Measurements from ENCODE around the gene ZIC2. TPM values are rescaled to one million over a fixed set of nuclear protein-coding genes. Genes with fewer than 3 reads are reported as not detected.
"Not testable (repeated sequence)": the region's sequence is repeated elsewhere in the genome, so short reads cannot be mapped to it uniquely, and the experiment has no call there.

Gene ZIC2
- polyA plus RNA-seq, 4 donors, result 0.04 TPM; not detected in 3

DNA sequence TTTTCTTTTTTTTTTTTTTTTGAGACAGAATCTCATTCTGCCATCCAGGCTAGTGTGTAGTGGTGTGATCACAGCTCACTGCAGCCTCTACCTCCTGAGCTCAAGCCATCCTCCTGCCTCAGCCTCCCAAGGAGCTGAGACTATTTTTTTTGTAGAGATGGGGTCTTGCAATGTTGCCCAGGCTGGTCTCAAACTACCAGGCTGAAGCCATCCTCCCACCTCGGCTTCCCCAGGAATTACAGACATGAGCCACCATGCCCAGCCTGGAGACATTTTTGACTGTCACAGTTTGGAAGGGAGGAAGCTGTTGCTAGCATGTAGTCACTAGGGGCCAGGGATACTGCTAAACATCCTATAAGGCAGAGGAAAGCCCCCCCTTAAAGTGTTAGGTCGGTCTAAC is 33.9 kb upstream of the ZIC2 start:
- H3K36me3 ChIP-seq (ENCODE audit: control insufficient read depth in 3 of 3, insufficient read depth in 2 of 3, low read depth in 1 of 3, low read length in 3 of 3), result no peaks in the 10 kb centered on the region
- FAIRE-seq (no peak), DNase-seq (no peak)
- no peak overlapping the region for H3K4me3 ChIP-seq (ENCODE audit: low read depth in 1 of 3, low read length in 3 of 3)
- no peaks in the 10 kb centered on the region for H3K9me3 ChIP-seq (ENCODE audit: control insufficient read depth in 2 of 2, insufficient read depth in 1 of 2, low read depth in 1 of 2, low read length in 1 of 2)
- no peak overlapping the region for H3K27ac ChIP-seq (ENCODE audit: low read depth in 1 of 3, low read length in 2 of 3)
- peaks cover 0 to 64% (median 20%) of the 10 kb centered on the region in 3 donors for H3K27me3 ChIP-seq (ENCODE audit: control insufficient read depth in 3 of 3, insufficient read depth in 3 of 3, low read length in 3 of 3)
- H3K4me1 ChIP-seq (ENCODE audit: control insufficient read depth in 3 of 3, insufficient read depth in 2 of 3, low read depth in 1 of 3, low read length in 2 of 3), result no peaks in the 10 kb centered on the region
- WGBS, 3 donors, result 82 to 91% (median 83%) methylated on average over 2 of the region's 2 CpGs

- H3K27me3 ChIP-seq (ENCODE audit: control insufficient read depth in 3 of 3, insufficient read depth in 3 of 3, low read length in 3 of 3), result peaks cover 0 to 72% (median 20%) of the 10 kb centered on the region in 3 donors
- no peaks in the 10 kb centered on the region for H3K4me1 ChIP-seq (ENCODE audit: control insufficient read depth in 3 of 3, insufficient read depth in 2 of 3, low read depth in 1 of 3, low read length in 2 of 3)
- H3K36me3 ChIP-seq (ENCODE audit: control insufficient read depth in 3 of 3, insufficient read depth in 2 of 3, low read depth in 1 of 3, low read length in 3 of 3), result no peaks in the 10 kb centered on the region
These were observed 33.2 kb upstream of the ZIC2 start for GRCh38 chr13:99948411-99948810.

DNA sequence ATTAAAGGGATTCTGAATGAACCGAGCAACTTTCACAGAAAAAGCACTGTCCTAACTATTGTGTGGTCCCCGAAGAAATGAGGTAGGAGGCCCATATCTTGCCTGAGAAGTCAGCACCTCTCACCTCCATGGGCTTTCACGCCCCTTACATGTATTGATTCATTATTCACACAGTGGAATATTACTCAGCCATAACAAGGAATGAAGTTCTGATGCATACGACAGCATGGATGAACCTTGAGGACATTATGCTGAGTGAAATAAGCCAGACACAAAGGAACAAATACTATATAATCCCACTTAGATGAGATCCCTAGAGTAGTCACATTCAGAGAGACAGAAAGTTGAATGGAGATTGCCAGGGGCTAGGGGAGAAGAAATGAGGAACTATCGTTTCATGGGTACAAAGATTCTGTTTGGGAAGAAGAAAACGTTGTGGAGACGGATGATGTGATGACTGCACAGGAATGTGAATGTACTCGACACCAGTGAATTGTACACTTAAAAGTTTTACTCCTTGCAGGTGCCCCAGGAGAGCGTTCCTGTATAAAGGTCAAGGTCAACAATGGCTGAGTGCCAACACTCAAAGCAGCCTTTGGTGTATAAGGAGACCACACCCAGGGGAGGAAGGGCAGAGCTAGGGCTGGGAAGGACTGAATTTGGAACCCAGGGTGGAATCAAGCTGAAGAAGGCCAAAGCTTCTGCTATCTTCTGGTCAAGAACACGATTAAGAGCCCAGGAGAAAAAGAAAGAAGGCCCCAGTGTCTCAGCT is 32.5 kb upstream of the ZIC2 start:
- WGBS, 3 donors, result 44 to 65% (median 54%) methylated on average over 10 of the region's 10 CpGs
- no peak overlapping the region for H3K27ac ChIP-seq (ENCODE audit: low read depth in 1 of 3, low read length in 2 of 3)
- no peaks in the 10 kb centered on the region for H3K36me3 ChIP-seq (ENCODE audit: control insufficient read depth in 3 of 3, insufficient read depth in 2 of 3, low read depth in 1 of 3, low read length in 3 of 3)
- H3K4me3 ChIP-seq (ENCODE audit: low read depth in 1 of 3, low read length in 3 of 3), result no peak overlapping the region
- no peaks in the 10 kb centered on the region for H3K9me3 ChIP-seq (ENCODE audit: control insufficient read depth in 2 of 2, insufficient read depth in 1 of 2, low read depth in 1 of 2, low read length in 1 of 2)
- DNase-seq, result peak in 1 of 2 donors; percentile 40
- H3K27me3 ChIP-seq (ENCODE audit: control insufficient read depth in 3 of 3, insufficient read depth in 3 of 3, low read length in 3 of 3), result peaks cover 0 to 78% (median 20%) of the 10 kb centered on the region in 3 donors
- no peak for FAIRE-seq
- no peaks in the 10 kb centered on the region for H3K4me1 ChIP-seq (ENCODE audit: control insufficient read depth in 3 of 3, insufficient read depth in 2 of 3, low read depth in 1 of 3, low read length in 2 of 3)

More at GRCh38 chr13:99948411-99948810, 33.2 kb upstream of the ZIC2 start:
- DNase-seq, result no peak
- no peaks in the 10 kb centered on the region for H3K9me3 ChIP-seq (ENCODE audit: control insufficient read depth in 2 of 2, insufficient read depth in 1 of 2, low read depth in 1 of 2, low read length in 1 of 2)
- WGBS, 3 donors, result 75 to 85% (median 80%) methylated on average over 4 of the region's 4 CpGs
- no peak for FAIRE-seq
- no peak overlapping the region for H3K4me3 ChIP-seq (ENCODE audit: low read depth in 1 of 3, low read length in 3 of 3)
- no peak overlapping the region for H3K27ac ChIP-seq (ENCODE audit: low read depth in 1 of 3, low read length in 2 of 3)

GRCh38 chr13:99949679-99950413 is 31.7 kb upstream of the ZIC2 start:
- H3K36me3 ChIP-seq (ENCODE audit: control insufficient read depth in 3 of 3, insufficient read depth in 2 of 3, low read depth in 1 of 3, low read length in 3 of 3), result no peaks in the 10 kb centered on the region
- no peaks in the 10 kb centered on the region for H3K9me3 ChIP-seq (ENCODE audit: control insufficient read depth in 2 of 2, insufficient read depth in 1 of 2, low read depth in 1 of 2, low read length in 1 of 2)
- WGBS, 3 donors, result 50 to 61% (median 60%) methylated on average over 8 of the region's 8 CpGs
- H3K27ac ChIP-seq (ENCODE audit: low read depth in 1 of 3, low read length in 2 of 3), result no peak overlapping the region
- no peak for FAIRE-seq
- H3K27me3 ChIP-seq (ENCODE audit: control insufficient read depth in 3 of 3, insufficient read depth in 3 of 3, low read length in 3 of 3), result peaks cover 0 to 82% (median 19%) of the 10 kb centered on the region in 3 donors
- H3K4me3 ChIP-seq (ENCODE audit: low read depth in 1 of 3, low read length in 3 of 3), result no peak overlapping the region
- H3K4me1 ChIP-seq (ENCODE audit: control insufficient read depth in 3 of 3, insufficient read depth in 2 of 3, low read depth in 1 of 3, low read length in 2 of 3), result no peaks in the 10 kb centered on the region
- DNase-seq, result no peak

- FAIRE-seq; H3K4me3 ChIP-seq (ENCODE audit: low read depth in 1 of 3, low read length in 3 of 3); H3K36me3 ChIP-seq (ENCODE audit: control insufficient read depth in 3 of 3, insufficient read depth in 2 of 3, low read depth in 1 of 3, low read length in 3 of 3); DNase-seq; H3K27ac ChIP-seq (ENCODE audit: low read depth in 1 of 3, low read length in 2 of 3); H3K9me3 ChIP-seq (ENCODE audit: control insufficient read depth in 2 of 2, insufficient read depth in 1 of 2, low read depth in 1 of 2, low read length in 1 of 2): not testable (repeated sequence)
- Histone ChIP-seq H3K27me3 (ENCODE audit: control insufficient read depth in 3 of 3, insufficient read depth in 3 of 3, low read length in 3 of 3) (peaks cover 3 to 90% (median 36%) of the 10 kb centered on the region in 3 donors), H3K4me1 (ENCODE audit: control insufficient read depth in 3 of 3, insufficient read depth in 2 of 3, low read depth in 1 of 3, low read length in 2 of 3) (peaks cover 2 to 12% (median 2%) of the 10 kb centered on the region in 3 donors)
- 85 to 100% (median 89%) methylated on average over 1 of the region's 1 CpG for WGBS, 3 donors
These were observed 29.9 kb upstream of the ZIC2 start for GRCh38 chr13:99951666-99952065.

DNA sequence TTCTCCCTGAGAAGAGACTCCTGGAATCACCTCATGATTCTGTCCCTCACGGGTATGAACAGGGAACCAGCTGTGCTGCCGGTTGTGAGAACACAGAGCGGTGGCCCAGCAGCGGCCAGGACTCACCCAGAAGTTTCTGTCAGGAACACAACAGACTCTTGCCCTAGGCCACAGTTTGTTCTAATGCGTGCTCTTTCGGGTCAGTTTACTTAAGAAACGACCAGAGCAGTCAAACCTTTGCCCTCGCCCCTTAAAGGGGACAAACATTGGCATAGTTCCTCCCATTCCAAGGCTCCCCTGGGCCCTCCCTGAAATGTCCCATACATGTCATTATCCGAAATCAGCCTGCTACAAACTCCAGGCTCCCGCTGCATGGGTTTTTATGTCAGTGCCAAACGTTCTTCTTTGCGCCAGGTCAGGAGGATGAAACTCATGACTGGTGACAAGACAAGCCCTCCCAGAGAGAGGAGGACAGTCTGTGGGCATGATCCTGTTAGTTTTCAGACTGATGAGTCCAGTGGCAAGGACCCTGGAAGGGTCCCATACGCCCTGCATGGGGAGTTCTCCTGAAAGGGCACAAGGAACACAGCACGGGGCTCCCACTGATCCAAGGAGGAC is 28.3 kb upstream of the ZIC2 start:
- DNase-seq (no peak), FAIRE-seq (no peak)
- WGBS, 3 donors, result 41 to 60% (median 59%) methylated on average over 14 of the region's 14 CpGs
- Histone ChIP-seq H3K4me3 (ENCODE audit: low read depth in 1 of 3, low read length in 3 of 3) (no peak overlapping the region), H3K4me1 (ENCODE audit: control insufficient read depth in 3 of 3, insufficient read depth in 2 of 3, low read depth in 1 of 3, low read length in 2 of 3) (peaks cover 2 to 13% (median 3%) of the 10 kb centered on the region in 3 donors), H3K36me3 (ENCODE audit: control insufficient read depth in 3 of 3, insufficient read depth in 2 of 3, low read depth in 1 of 3, low read length in 3 of 3) (no peaks in the 10 kb centered on the region), H3K9me3 (ENCODE audit: control insufficient read depth in 2 of 2, insufficient read depth in 1 of 2, low read depth in 1 of 2, low read length in 1 of 2) (no peaks in the 10 kb centered on the region), H3K27me3 (ENCODE audit: control insufficient read depth in 3 of 3, insufficient read depth in 3 of 3, low read length in 3 of 3) (peaks cover 6 to 93% (median 43%) of the 10 kb centered on the region in 3 donors), H3K27ac (ENCODE audit: low read depth in 1 of 3, low read length in 2 of 3) (no peak overlapping the region)

GRCh38 chr13:99955107-99955746 is 26.4 kb upstream of the ZIC2 start:
- H3K36me3 ChIP-seq (ENCODE audit: control insufficient read depth in 3 of 3, insufficient read depth in 2 of 3, low read depth in 1 of 3, low read length in 3 of 3), result no peaks in the 10 kb centered on the region
- H3K9me3 ChIP-seq (ENCODE audit: control insufficient read depth in 2 of 2, insufficient read depth in 1 of 2, low read depth in 1 of 2, low read length in 1 of 2), result no peaks in the 10 kb centered on the region
- H3K4me1 ChIP-seq (ENCODE audit: control insufficient read depth in 3 of 3, insufficient read depth in 2 of 3, low read depth in 1 of 3, low read length in 2 of 3), result peaks cover 2 to 13% (median 3%) of the 10 kb centered on the region in 3 donors
- H3K27me3 ChIP-seq (ENCODE audit: control insufficient read depth in 3 of 3, insufficient read depth in 3 of 3, low read length in 3 of 3), result peaks cover 6 to 97% (median 62%) of the 10 kb centered on the region in 3 donors
- WGBS, 3 donors, result 27 to 52% (median 33%) methylated on average over 21 of the region's 21 CpGs
- no peak overlapping the region for H3K4me3 ChIP-seq (ENCODE audit: low read depth in 1 of 3, low read length in 3 of 3)
- DNase-seq (no peak), FAIRE-seq (no peak)
- no peak overlapping the region for H3K27ac ChIP-seq (ENCODE audit: low read depth in 1 of 3, low read length in 2 of 3)

All from small intestine (tissue), 7 donors.